ENCODE measurements around the gene SPINK9. TPM values are rescaled to one million over a fixed set of nuclear protein-coding genes. Genes with fewer than 3 reads are reported as not detected.

The SPINK9 gene
- total RNA-seq, 1 experiment from 2014 or later: not detected

- Histone ChIP-seq H3K4me3 (peak overlapping the region; percentile 81), H3K36me3 (no peaks in the 10 kb centered on the region), H3K4me1 (0 out of 2 replicates have a peak, but pooled peaks cover 3% of the 10 kb centered on the region), H3K9me3 (replicated peaks) (no peaks in the 10 kb centered on the region), H3K27ac (peak overlapping the region; percentile 85; the same call in 1 of the 2 replicates), H3K27me3 (no peaks in the 10 kb centered on the region)
- no peak for DNase-seq
Measured at GRCh38 chr5:148382961-148383360, 47.6 kb downstream of the SPINK9 start.

- Histone ChIP-seq H3K4me1 (0 out of 2 replicates have a peak, but pooled peaks cover 3% of the 10 kb centered on the region), H3K27me3 (no peaks in the 10 kb centered on the region), H3K4me3 (peak within 1 kb of the TSS; percentile 81), H3K27ac (peak within 1 kb of the TSS; percentile 85), H3K36me3 (no peaks in the 10 kb centered on the region), H3K9me3 (replicated peaks) (no peaks in the 10 kb centered on the region)
- DNase-seq: peak; percentile 96 to 98
Measured at GRCh38 chr5:148383564-148384379, 48.4 kb downstream of the SPINK9 start, which contains the start of gene FBXO38. TSS of gene FBXO38 (plus strand) at chr5:148383958. CDS start at chr5:148394777, 10,819 bp downstream.

- no peak for DNase-seq
- Histone ChIP-seq H3K4me1 (0 out of 2 replicates have a peak, but pooled peaks cover 3% of the 10 kb centered on the region), H3K36me3 (no peaks in the 10 kb centered on the region), H3K4me3 (peak overlapping the region; percentile 81), H3K27me3 (no peaks in the 10 kb centered on the region), H3K27ac (peak overlapping the region; percentile 85), H3K9me3 (replicated peaks) (no peaks in the 10 kb centered on the region)
Measured at GRCh38 chr5:148384380-148384737, 49.0 kb downstream of the SPINK9 start.

- H3K27me3 ChIP-seq: no peaks in the 10 kb centered on the region
- no peaks in the 10 kb centered on the region for H3K9me3 ChIP-seq (replicated peaks)
- no peak overlapping the region for H3K4me3 ChIP-seq
- H3K4me1 ChIP-seq: 0 out of 2 replicates have a peak, but pooled peaks cover 3% of the 10 kb centered on the region
- H3K27ac ChIP-seq: no peak overlapping the region
- DNase-seq: no peak
- no peaks in the 10 kb centered on the region for H3K36me3 ChIP-seq
Measured at GRCh38 chr5:148385094-148385493, 49.7 kb downstream of the SPINK9 start.

- Histone ChIP-seq H3K4me1 (0 out of 2 replicates have a peak, but pooled peaks cover 3% of the 10 kb centered on the region), H3K27me3 (no peaks in the 10 kb centered on the region), H3K4me3 (no peak overlapping the region), H3K27ac (no peak overlapping the region), H3K36me3 (no peaks in the 10 kb centered on the region), H3K9me3 (replicated peaks) (no peaks in the 10 kb centered on the region)
- no peak for DNase-seq
Measured at GRCh38 chr5:148386041-148386440, 50.7 kb downstream of the SPINK9 start.

GRCh38 chr5:148387325-148387724 is 52.0 kb downstream of the SPINK9 start:
- no peaks in the 10 kb centered on the region for H3K36me3 ChIP-seq
- H3K27ac ChIP-seq: no peak overlapping the region
- no peak for DNase-seq
- no peaks in the 10 kb centered on the region for H3K27me3 ChIP-seq
- H3K9me3 ChIP-seq (replicated peaks): no peaks in the 10 kb centered on the region
- H3K4me1 ChIP-seq: 0 out of 2 replicates have a peak, but pooled peaks cover 3% of the 10 kb centered on the region
- no peak overlapping the region for H3K4me3 ChIP-seq

GRCh38 chr5:148388696-148389095 is 53.3 kb downstream of the SPINK9 start:
- Histone ChIP-seq H3K9me3 (replicated peaks) (no peaks in the 10 kb centered on the region), H3K27ac (no peak overlapping the region), H3K4me3 (no peak overlapping the region), H3K27me3 (no peaks in the 10 kb centered on the region), H3K36me3 (no peaks in the 10 kb centered on the region), H3K4me1 (0 out of 2 replicates have a peak, but pooled peaks cover 3% of the 10 kb centered on the region)
- DNase-seq: no peak

Other genes starting within 250 kb of the SPINK9 start
- not detected in 2 replicates for gene SPINK14, start 167.0 kb upstream of the SPINK9 start, total RNA-seq (2014; rRNA removed; shearing (Covaris generic))
- not detected in 2 replicates for gene SPINK6, start 132.5 kb upstream of the SPINK9 start, total RNA-seq (2014; rRNA removed; shearing (Covaris generic))
- not detected in 2 replicates for gene MARCOL, start 97.0 kb upstream of the SPINK9 start, total RNA-seq (2014; rRNA removed; shearing (Covaris generic))
- not detected in 2 replicates for gene SPINK13, start 66.8 kb upstream of the SPINK9 start, total RNA-seq (2014; rRNA removed; shearing (Covaris generic))
- not detected in 2 replicates for gene SPINK7, start 23.1 kb upstream of the SPINK9 start, total RNA-seq (2014; rRNA removed; shearing (Covaris generic))
- gene FBXO38, start 48.4 kb downstream of the SPINK9 start, total RNA-seq (2014; rRNA removed; shearing (Covaris generic)): 43.9 and 49.9 TPM in 2 replicates

All from SJCRH30 (cell line).